ENCODE results near the gene GPSM3.
A peak's percentile ranks its signal among the peaks of the same experiment; 100 is the strongest.

GPSM3 gene

DNA sequence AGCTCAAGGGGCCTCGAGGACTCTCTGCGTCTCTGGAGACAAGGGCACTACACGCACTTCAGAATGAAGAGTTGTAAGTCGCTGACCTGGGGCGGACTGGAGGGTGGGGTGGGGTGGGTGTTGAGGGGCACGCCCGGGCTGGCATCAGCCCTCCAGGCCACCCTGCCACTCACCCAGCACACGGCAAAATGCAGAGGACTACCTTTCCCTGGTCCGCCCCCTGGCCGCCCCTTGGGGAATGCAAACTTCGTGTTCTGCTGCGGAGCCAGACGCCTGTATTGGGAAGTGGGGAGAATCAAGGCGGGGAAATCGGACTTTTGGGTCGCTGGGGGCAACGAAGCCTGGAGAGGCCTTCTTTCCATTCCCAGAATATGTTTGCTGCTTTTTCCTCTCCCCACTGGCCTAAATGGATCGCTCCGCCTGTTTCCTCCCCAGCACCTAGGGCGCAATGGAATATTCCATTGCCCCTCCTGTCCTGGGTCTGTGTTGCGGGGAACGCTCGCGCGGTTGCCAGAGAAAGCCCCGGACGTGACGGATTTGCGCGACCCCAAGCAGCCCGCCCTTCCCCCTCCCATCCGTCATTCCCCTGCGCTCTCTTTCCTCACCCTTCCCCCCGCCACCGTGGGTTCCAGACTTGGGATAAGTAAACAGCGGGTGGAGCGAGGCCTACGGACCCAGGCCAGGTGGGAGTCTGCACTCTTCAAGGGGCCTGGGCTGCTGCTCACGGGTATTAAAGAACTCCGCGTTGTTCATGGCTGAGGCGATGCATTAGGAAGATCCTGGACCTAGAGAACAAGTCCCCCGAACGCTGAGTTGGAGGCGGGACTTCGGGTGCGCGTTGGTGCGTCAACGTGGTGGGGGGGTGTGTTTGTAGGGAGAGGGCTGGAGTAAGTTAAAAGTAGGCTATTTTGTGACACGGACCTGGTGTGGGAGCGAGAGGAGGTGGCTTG is 38.6 kb downstream of the GPSM3 start, which contains the start of gene PPT2:
Gene PPT2 (plus strand): TSS at position 578 of the 950 bp plus-strand sequence. CDS start 454 bp downstream, outside the sequence.
- ChIA-PET POLR2A (interaction anchor here (0.7 to 2.2 kb wide), 11 partner anchors 18 to 347 kb away, joined by 3 to 57 read pairs (median 4); partner anchors contain the start of genes AGPAT1, ATF6B, FKBPL and LSM2), CTCF (no interaction called here)
- peak; percentile 90 for DNase-seq (ENCODE audit: extremely low spot score)
- no peak for TF ChIP-seq LEF1 (IDR thresholded peaks at IDR 0.05; ENCODE audit: borderline replicate concordance)
- TF ChIP-seq ZNF384 (IDR thresholded peaks at IDR 0.05) = no peak
- no peak for TF ChIP-seq ELF4 (IDR thresholded peaks at IDR 0.05)
- no peak for TF ChIP-seq NFRKB (IDR thresholded peaks at IDR 0.05)
- TF ChIP-seq TARDBP (IDR thresholded peaks at IDR 0.05) = no peak
- no peak for TF ChIP-seq HDGF (IDR thresholded peaks at IDR 0.05; ENCODE audit: borderline replicate concordance)
- peak; percentile 86 for TF ChIP-seq FOXK2 (IDR thresholded peaks at IDR 0.05)
- TF ChIP-seq SP1 (IDR thresholded peaks at IDR 0.05) = no peak
- TF ChIP-seq, protein P1, sequence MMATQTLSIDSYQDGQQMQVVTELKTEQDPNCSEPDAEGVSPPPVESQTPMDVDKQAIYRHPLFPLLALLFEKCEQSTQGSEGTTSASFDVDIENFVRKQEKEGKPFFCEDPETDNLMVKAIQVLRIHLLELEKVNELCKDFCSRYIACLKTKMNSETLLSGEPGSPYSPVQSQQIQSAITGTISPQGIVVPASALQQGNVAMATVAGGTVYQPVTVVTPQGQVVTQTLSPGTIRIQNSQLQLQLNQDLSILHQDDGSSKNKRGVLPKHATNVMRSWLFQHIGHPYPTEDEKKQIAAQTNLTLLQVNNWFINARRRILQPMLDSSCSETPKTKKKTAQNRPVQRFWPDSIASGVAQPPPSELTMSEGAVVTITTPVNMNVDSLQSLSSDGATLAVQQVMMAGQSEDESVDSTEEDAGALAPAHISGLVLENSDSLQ (IDR thresholded peaks at IDR 0.05) = peak; percentile 55
- TF ChIP-seq CTBP1 (IDR thresholded peaks at IDR 0.05; ENCODE audit: borderline replicate concordance) = no peak
- TF ChIP-seq FOXM1 (IDR thresholded peaks at IDR 0.05; ENCODE audit: borderline replicate concordance) = no peak
- peak; percentile 41; the same call in 1 of the 2 replicates for TF ChIP-seq ARNT (IDR thresholded peaks at IDR 0.05)
- no peak for TF ChIP-seq FOXA1 (IDR thresholded peaks at IDR 0.05)
- no peak for TF ChIP-seq SUZ12 (IDR thresholded peaks at IDR 0.05)
- TF ChIP-seq L3MBTL2 (conservative IDR thresholded peaks at IDR 0.05) = no peak
- TF ChIP-seq BHLHE40 (IDR thresholded peaks at IDR 0.05; ENCODE audit: borderline replicate concordance) = peak; percentile 59; the same call in 1 of the 2 replicates

DNA sequence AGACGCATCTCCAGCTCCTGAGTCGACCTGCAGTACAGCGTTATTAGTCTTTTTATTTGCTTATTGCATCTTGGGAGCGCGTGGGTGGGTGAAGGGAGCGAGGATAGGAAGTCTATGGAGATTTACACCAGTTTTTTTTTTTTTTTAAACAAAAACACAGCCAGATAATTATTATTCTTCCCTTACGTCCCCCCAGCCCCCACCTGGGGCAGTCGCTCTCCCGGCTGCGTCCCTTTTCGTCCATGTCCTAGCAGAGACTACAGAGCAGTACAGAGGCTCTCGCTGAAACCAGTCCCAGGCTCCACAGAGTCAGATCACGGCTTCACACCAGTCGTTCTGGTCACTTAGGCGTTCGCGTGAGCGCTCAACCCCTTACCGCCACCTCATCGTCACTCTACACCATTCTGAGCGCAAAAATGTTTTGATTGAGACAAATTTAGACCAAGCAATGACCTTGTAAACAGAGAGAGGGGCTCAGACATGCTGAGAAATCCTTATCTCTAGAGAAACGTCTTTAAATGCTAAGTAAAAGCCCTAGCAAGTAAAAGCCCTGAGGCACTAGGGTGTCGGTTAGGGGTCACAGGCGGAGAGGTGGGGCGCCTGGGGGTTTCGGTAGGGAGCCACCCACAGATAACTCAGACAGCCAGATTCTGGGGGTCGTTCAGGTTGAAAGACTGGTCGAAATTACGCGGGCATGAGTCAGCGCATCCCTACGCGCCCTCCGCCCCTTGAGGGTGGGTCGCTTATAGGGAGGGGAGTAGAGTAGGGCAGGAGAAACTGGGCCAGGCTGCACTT is 39.5 kb downstream of the GPSM3 start:
- POLR2A ChIA-PET = interaction anchor here (1.0 to 2.2 kb wide), 8 partner anchors 19 to 42 kb away, joined by 3 to 57 read pairs (median 6); partner anchors contain the start of genes ATF6B, FKBPL, GPSM3 and PBX2
- CTCF ChIA-PET = interaction anchor here (0.7 to 1.0 kb wide), 2 partner anchors 36 to 271 kb away, joined by 3 to 4 read pairs; no protein-coding TSS in a partner anchor
- peak; percentile 59 for DNase-seq (ENCODE audit: extremely low spot score)
- TF ChIP-seq SP1 (IDR thresholded peaks at IDR 0.05) = no peak
- peak; percentile 19 for TF ChIP-seq L3MBTL2 (conservative IDR thresholded peaks at IDR 0.05)
- TF ChIP-seq FOXM1 (IDR thresholded peaks at IDR 0.05; ENCODE audit: borderline replicate concordance) = no peak
- TF ChIP-seq LEF1 (IDR thresholded peaks at IDR 0.05; ENCODE audit: borderline replicate concordance) = no peak
- TF ChIP-seq ELF4 (IDR thresholded peaks at IDR 0.05) = no peak

DNA sequence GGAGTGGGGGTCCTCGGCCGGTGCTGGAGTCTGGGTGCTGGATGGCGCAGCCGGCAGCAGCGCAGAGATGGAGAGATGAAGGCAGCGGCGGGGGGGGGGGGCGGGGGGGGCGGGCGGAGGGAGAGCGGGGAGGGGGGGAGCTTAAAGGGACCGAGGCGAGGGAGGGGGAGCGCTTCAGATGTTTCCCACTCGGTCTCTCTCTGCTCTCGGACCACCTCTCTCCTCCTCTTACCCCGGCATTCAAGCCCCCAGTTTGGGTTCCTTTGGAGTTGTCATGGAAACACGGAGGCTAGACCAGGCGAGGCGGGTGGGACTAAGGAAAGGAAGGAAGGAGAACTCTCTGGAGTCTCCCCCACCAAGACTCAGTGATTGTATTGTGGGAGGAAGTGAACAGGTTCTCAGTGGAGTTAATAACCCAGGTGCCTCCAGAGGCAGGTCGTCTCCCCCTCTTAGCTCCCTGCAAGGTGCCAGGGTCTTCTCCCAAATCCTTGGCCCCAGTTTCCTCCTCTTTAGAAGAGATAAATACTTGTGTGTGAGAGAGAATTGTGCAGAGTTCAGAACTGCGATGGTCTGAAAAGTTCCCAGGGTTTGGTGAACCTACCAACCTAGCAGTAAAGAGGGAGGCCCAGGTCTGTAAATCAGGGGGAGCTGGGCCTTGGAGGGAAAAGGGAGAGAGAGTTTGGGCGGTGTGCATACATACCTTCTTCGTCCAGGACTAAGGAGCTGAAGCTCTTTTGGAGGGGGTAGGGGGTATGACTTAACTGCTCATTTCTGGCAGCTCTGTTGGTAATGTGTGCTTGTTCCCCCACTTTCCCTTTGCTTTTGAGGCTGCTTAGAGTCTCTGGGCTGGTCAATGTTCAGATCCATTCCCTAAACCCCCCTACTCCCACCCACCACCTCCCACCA is 40.3 kb downstream of the GPSM3 start, which contains the start of gene PRRT1:
Gene PRRT1 (minus strand): TSS at position 77 of the 906 bp plus-strand sequence. CDS start 112 bp downstream, outside the sequence.
- DNase-seq (ENCODE audit: extremely low spot score) = no peak
- TF ChIP-seq ZNF384 (IDR thresholded peaks at IDR 0.05) (no peak), CTBP1 (IDR thresholded peaks at IDR 0.05; ENCODE audit: borderline replicate concordance) (no peak), L3MBTL2 (conservative IDR thresholded peaks at IDR 0.05) (no peak), FOXA1 (IDR thresholded peaks at IDR 0.05) (no peak), NFRKB (IDR thresholded peaks at IDR 0.05) (no peak), LEF1 (IDR thresholded peaks at IDR 0.05; ENCODE audit: borderline replicate concordance) (no peak), TARDBP (IDR thresholded peaks at IDR 0.05) (no peak), ELF4 (IDR thresholded peaks at IDR 0.05) (no peak), FOXM1 (IDR thresholded peaks at IDR 0.05; ENCODE audit: borderline replicate concordance) (no peak), ARNT (IDR thresholded peaks at IDR 0.05) (no peak), FOXK2 (IDR thresholded peaks at IDR 0.05) (no peak), SP1 (IDR thresholded peaks at IDR 0.05) (no peak), HDGF (IDR thresholded peaks at IDR 0.05; ENCODE audit: borderline replicate concordance) (no peak), SUZ12 (IDR thresholded peaks at IDR 0.05) (no peak), BHLHE40 (IDR thresholded peaks at IDR 0.05; ENCODE audit: borderline replicate concordance) (no peak)
- TF ChIP-seq, protein P1 (IDR thresholded peaks at IDR 0.05) = no peak
- POLR2A ChIA-PET = interaction anchor here (1.1 to 2.2 kb wide), 5 partner anchors 23 to 43 kb away, joined by 4 to 57 read pairs (median 16); partner anchors contain the start of genes ATF6B, FKBPL and GPSM3
- CTCF ChIA-PET = interaction anchor here (0.6 to 1.0 kb wide), 3 partner anchors 35 to 361 kb away, joined by 3 to 4 read pairs (median 3); no protein-coding TSS in a partner anchor

DNA sequence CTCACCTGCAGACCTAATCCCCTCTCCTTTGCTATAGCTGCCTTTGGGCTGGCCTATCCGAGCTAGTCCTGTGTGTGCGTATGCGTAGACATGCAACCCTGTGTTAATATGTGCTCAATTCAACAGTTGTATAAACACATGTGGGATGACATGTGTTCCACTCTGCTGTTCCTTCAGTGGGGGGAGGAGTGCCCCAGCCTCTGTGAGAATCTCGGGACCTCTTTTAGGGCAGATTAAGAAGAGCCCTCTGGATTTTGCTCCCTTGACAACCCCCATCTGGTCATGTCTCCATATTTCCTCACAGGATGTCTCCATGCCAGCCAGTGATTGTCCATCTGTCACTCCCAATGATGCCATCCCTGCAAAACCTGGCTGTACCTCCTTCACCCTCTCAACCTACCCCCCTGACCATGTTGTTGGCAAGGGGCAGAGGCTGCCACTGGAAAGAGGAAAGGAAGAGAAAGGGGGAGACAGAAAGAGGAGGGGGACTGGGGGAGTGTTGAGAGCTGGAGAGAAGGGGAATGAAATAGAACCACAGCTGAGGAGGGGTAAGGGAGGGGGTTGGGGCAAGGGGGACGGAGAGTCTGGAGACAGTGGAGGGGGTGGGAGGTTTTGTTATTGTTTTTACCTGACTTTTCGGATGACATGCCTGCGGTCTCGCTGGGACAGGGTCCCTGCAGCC is 41.1 kb downstream of the GPSM3 start:
- no peak for DNase-seq (ENCODE audit: extremely low spot score)
- POLR2A ChIA-PET = interaction anchor here (1.0 to 2.2 kb wide), 4 partner anchors 20 to 42 kb away, joined by 3 to 57 read pairs (median 12); partner anchors contain the start of genes ATF6B, FKBPL and GPSM3
- TF ChIP-seq SP1 (IDR thresholded peaks at IDR 0.05) (no peak), ARNT (IDR thresholded peaks at IDR 0.05) (no peak), HDGF (IDR thresholded peaks at IDR 0.05; ENCODE audit: borderline replicate concordance) (no peak), TARDBP (IDR thresholded peaks at IDR 0.05) (no peak), ZNF384 (IDR thresholded peaks at IDR 0.05) (no peak), LEF1 (IDR thresholded peaks at IDR 0.05; ENCODE audit: borderline replicate concordance) (no peak), ELF4 (IDR thresholded peaks at IDR 0.05) (no peak), SUZ12 (IDR thresholded peaks at IDR 0.05) (no peak)
- CTCF ChIA-PET = no interaction called here

All from HEK293T (cell line).